ENCODE results near the gene GNG2.
A peak's percentile ranks its signal among the peaks of the same experiment; 100 is the strongest.

The GNG2 gene

DNA sequence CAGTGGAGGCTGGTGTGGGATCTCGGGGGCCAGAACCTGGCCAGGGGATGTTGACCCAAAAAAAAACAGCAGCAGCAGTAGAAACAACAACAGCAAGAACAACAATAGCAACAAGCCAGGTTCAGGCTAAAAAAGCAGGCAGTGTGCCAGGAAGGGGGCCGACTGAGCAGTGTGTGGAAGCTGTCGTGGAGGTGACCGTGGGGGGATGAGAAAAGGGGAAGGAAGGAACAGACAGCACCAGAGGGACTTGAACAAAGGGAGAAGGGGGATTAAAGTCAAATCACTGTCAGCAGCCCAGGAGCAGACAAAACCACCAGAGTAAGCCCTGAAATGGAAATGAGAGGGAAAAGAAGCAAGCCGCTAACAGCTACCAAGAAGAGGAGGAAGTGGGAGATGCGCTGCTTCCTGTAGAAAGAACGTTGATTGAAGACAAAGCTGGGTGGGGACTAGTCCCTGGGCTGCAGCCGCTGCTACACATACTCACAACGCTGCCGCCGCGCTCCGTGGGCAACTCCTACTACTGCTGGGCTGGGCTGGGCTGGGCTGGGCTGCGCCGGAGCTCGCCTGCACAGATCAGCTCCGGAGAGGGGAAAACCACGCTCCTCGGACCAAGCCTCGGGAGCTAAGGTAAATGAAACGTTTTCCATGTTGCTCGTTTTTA, at the start of gene GNG2:
Gene GNG2 (plus strand): TSS at position 449 of the 661 bp plus-strand sequence. CDS start 90,067 bp downstream, outside the sequence.
- no peaks in the 10 kb centered on the region for H3K27me3 Mint-ChIP-seq
- H3K27ac Mint-ChIP-seq = peak within 1 kb of the TSS; percentile 93
- no peaks in the 10 kb centered on the region for H3K36me3 Mint-ChIP-seq
- H3K9me3 Mint-ChIP-seq (ENCODE audit: low read depth) = no peaks in the 10 kb centered on the region
- peak within 1 kb of the TSS; percentile 91 for H3K4me3 Mint-ChIP-seq
- peaks cover 74% of the 10 kb centered on the region for H3K4me1 Mint-ChIP-seq (ENCODE audit: low read depth)

DNA sequence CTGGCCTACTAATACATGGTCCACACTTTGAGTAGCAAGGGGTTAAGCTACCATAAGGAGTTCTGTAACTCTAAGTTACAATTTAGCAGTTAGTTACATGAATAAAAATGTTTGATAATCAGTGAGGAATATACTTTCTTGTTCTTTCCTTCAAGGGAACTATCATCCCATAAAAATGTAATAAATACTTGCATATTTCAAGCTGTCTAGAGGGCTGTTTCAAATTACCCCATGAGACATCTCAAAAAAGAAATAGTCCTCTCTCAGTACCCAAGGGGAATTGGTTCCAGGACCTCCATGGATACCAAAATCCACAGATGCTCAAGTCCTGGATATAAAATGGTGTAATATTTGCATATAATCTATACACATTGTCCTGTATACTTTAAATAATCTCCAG, 48.7 kb upstream of the GNG2 start:
- no peaks in the 10 kb centered on the region for H3K4me1 Mint-ChIP-seq (ENCODE audit: low read depth)
- no peaks in the 10 kb centered on the region for H3K27me3 Mint-ChIP-seq
- no peak overlapping the region for H3K27ac Mint-ChIP-seq
- H3K4me3 Mint-ChIP-seq = no peak overlapping the region
- H3K9me3 Mint-ChIP-seq (ENCODE audit: low read depth) = peaks cover 4% of the 10 kb centered on the region
- H3K36me3 Mint-ChIP-seq = no peaks in the 10 kb centered on the region

DNA sequence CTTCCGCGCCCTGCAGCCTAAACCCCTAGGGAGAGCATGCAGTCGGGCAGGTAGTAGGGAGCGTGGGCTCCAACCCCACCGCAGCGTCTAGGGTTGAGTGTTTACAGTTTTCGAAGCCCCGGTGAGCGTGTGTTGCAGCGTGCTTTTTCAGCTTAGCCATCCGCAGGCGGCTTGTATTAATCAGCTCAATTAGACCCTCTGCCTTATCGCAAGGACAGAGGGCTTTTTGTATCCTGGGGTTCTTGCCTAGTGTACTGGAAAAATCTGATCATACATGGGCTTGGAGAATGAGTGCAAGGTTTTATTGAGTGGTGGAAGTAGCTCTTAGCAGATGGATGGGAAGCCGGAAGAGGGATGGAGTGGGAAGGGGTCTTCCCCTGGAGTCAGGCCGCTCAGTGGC, 44.4 kb upstream of the GNG2 start:
- Mint-ChIP-seq H3K4me3 (no peak overlapping the region), H3K36me3 (no peaks in the 10 kb centered on the region), H3K9me3 (ENCODE audit: low read depth) (no peaks in the 10 kb centered on the region), H3K27ac (no peak overlapping the region), H3K4me1 (ENCODE audit: low read depth) (no peaks in the 10 kb centered on the region), H3K27me3 (no peaks in the 10 kb centered on the region)

DNA sequence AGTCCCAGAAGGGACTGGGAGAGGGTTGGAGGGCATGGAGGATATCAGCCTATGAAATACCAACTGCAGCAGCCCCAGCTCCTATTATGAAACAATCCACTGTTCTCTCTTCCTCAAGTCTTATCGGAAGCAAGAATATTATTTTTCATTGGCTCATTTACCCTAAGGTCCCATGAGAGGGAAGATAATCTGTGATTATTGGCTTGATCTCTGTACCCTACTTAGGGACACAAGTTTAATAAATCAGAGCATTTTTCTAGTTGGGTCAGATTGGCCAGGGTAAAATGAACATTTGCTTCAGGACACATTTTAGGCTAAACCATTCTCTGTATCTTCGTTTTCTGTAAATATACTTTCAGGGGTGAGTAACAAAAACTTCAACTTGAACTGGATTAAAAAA, 43.1 kb upstream of the GNG2 start:
- H3K4me1 Mint-ChIP-seq (ENCODE audit: low read depth) = no peaks in the 10 kb centered on the region
- H3K9me3 Mint-ChIP-seq (ENCODE audit: low read depth) = no peaks in the 10 kb centered on the region

DNA sequence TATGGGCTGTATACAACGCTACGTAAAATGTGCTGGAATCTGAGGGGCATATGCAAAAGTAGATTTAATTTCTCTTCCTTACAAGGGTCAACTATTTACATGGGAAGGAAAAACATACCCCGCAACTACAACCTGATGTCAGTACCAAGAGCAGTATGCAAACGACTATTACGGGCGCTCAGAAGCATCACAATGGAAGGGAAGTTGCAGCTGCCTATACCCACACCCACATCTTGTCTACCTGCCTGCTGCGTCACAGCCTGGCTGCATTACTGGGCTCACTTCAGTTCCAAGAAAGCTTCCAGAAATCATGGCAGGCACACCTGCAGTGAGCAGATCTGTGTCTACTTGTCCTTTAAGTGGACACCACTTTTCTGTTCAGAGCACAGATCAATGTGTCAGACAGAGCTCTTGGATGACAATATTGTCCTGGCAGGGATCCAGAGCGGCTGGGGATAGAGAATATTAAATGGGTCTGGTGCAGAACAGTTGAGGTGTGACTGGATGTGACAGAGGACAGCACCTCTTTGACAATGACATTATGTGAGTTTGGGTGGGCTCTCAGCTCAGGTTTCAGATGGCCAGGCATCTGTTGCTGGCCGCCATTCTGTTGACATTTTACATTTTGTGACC, 41.5 kb upstream of the GNG2 start:
- no peaks in the 10 kb centered on the region for H3K27me3 Mint-ChIP-seq
- no peaks in the 10 kb centered on the region for H3K36me3 Mint-ChIP-seq
- H3K4me1 Mint-ChIP-seq (ENCODE audit: low read depth) = no peaks in the 10 kb centered on the region
- no peaks in the 10 kb centered on the region for H3K9me3 Mint-ChIP-seq (ENCODE audit: low read depth)
- H3K27ac Mint-ChIP-seq = no peak overlapping the region
- no peak overlapping the region for H3K4me3 Mint-ChIP-seq

More for the DNA sequence above, 43.1 kb upstream of the GNG2 start:
- Mint-ChIP-seq H3K36me3 (no peaks in the 10 kb centered on the region), H3K27ac (no peak overlapping the region), H3K4me3 (no peak overlapping the region), H3K27me3 (no peaks in the 10 kb centered on the region)

DNA sequence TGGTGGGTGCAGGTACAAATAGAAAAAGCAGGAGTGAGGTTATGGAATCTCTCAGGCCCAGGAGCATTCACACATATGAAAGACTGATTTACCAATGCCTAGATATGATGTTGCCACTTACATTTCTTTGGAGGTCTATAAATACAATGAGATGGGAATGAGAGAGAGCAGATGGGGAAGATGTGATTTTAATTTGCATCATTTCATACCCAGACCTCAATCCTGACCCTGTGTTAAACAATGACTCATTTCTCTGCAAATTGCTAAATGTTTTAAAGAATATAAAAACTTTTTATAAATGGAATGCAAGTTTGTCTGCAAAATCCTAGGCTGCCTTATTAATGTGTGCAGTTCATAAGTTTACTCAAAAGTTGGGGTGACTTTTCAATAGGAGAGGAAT, 38.6 kb upstream of the GNG2 start:
- Mint-ChIP-seq H3K27ac (no peak overlapping the region), H3K27me3 (no peaks in the 10 kb centered on the region), H3K36me3 (no peaks in the 10 kb centered on the region), H3K9me3 (ENCODE audit: low read depth) (no peaks in the 10 kb centered on the region), H3K4me1 (ENCODE audit: low read depth) (no peaks in the 10 kb centered on the region), H3K4me3 (no peak overlapping the region)

DNA sequence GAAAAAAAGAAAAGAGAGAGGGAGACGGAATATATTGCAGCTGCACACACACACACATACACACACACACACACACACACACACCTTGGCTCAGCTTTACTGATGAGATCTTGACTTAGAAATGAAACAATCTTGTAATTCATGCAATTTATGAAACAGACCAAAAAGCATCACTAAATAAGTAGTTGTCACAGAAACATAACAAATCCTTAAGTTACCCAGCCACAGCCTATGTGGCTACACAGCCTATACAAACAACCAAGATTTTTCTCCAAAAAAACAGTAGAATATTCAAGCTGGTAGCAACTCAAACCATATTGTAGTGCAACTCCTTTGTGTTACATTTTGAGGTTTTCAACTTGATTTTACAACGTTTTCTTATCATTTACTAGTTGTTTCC, 37.9 kb upstream of the GNG2 start:
- Mint-ChIP-seq H3K27me3 (no peaks in the 10 kb centered on the region), H3K4me1 (ENCODE audit: low read depth) (no peaks in the 10 kb centered on the region), H3K36me3 (no peaks in the 10 kb centered on the region), H3K27ac (no peak overlapping the region), H3K4me3 (no peak overlapping the region), H3K9me3 (ENCODE audit: low read depth) (no peaks in the 10 kb centered on the region)

DNA sequence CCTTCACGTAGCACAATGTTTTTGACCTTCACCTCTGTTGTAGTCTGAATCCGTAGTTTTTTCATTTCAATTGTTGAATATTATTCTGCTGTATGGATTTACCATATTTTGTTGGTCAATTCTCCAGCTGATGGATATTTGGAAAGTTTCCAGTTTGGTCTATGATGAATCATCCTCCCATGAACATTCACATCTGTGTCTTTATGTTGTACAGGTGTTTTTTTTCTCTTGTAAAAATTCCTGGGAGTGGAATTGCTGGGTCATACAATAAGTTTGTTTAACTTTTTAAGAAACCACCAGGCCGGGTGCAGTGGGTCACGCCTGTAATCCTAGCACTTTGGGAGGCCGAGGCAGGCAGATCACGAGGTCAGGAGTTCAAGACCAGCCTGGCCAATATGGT, 36.7 kb upstream of the GNG2 start:
- Mint-ChIP-seq H3K9me3 (ENCODE audit: low read depth) (no peaks in the 10 kb centered on the region), H3K27ac (no peak overlapping the region), H3K27me3 (no peaks in the 10 kb centered on the region)

DNA sequence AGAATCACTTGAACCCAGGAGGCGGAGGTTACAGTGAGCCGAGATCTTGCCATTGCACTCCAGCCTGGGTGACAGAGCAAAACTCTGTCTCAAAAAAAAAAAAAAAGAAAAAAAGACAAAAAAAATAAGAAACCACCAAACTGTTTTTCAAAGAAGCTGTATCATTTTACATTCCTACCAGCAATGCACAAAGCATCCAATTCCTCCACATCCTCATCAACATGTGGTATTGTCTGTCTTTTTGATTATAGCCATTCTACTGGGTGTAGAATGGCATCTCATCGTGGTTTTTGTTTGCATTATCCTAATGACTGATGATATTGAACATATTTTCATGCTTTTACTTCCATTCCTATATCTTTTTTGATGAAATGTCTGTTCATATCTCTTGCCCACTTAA, 36.2 kb upstream of the GNG2 start:
- no peaks in the 10 kb centered on the region for H3K4me1 Mint-ChIP-seq (ENCODE audit: low read depth)
- no peaks in the 10 kb centered on the region for H3K27me3 Mint-ChIP-seq
- no peak overlapping the region for H3K27ac Mint-ChIP-seq
- no peak overlapping the region for H3K4me3 Mint-ChIP-seq
- H3K9me3 Mint-ChIP-seq (ENCODE audit: low read depth) = no peaks in the 10 kb centered on the region
- no peaks in the 10 kb centered on the region for H3K36me3 Mint-ChIP-seq

More for the DNA sequence above, 36.7 kb upstream of the GNG2 start:
- H3K36me3 Mint-ChIP-seq = no peaks in the 10 kb centered on the region
- H3K4me1 Mint-ChIP-seq (ENCODE audit: low read depth) = no peaks in the 10 kb centered on the region
- no peak overlapping the region for H3K4me3 Mint-ChIP-seq

DNA sequence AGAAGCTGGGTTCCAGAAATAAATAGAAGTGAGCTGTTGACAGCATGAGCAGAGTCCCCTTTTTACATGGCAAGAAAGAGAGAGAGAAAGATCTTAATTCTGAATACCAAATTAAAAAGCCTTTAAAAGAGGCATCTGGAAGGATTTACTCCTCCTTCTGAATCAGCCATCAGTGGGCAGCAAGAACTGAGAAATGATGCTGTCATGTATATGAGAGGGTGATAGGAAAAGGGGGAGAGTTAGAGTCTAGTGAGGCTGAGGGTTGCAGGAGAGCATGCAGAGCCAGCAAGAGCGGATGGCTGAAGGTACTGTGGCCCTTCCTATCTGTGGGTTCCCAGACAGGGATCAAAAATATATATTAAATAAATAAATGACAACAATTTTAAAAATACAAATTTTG, 34.5 kb upstream of the GNG2 start:
- Mint-ChIP-seq H3K27ac (no peak overlapping the region), H3K27me3 (no peaks in the 10 kb centered on the region), H3K4me3 (no peak overlapping the region), H3K36me3 (no peaks in the 10 kb centered on the region), H3K4me1 (ENCODE audit: low read depth) (no peaks in the 10 kb centered on the region), H3K9me3 (ENCODE audit: low read depth) (no peaks in the 10 kb centered on the region)

DNA sequence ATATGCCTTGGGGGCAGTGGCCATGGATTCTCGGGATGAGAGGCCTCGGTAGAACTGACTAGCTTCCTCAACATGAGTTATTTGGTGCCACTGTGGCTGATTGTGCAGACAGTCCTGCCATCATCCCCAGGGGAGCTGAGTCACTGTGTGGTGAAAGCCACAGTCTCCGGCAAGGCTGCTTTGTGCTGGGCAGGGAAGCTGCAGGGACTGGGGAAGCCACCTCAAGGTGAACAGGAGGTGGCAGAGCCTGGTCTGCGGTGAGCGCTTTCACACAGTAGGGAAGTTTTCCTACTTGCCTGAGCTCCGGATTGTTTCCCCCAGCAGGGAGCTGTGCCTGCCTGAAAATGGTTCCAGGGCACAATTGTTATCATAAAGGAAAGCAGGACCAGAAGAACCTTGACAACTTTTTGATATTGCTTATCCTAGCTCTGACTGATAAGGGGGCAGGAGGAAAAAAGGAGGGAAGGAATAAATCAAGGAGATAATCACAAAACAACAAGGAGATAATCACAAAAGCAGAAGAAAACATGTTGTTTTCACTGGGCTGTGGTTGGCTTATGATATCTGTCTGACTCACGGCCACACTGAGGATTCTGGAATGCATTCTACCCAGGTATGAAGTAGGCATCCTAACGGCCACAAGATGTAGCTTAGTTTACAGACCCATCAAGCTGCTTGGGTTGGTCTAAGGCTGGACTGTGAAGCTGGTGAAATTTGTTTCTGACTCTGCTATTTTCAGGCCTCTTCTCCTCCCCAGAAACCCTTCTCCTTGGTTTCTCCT, 32.2 kb upstream of the GNG2 start:
- Mint-ChIP-seq H3K4me3 (peak overlapping the region; percentile 17), H3K4me1 (ENCODE audit: low read depth) (no peaks in the 10 kb centered on the region), H3K9me3 (ENCODE audit: low read depth) (peaks cover 9% of the 10 kb centered on the region), H3K27ac (no peak overlapping the region), H3K27me3 (no peaks in the 10 kb centered on the region), H3K36me3 (peaks cover 6% of the 10 kb centered on the region)

DNA sequence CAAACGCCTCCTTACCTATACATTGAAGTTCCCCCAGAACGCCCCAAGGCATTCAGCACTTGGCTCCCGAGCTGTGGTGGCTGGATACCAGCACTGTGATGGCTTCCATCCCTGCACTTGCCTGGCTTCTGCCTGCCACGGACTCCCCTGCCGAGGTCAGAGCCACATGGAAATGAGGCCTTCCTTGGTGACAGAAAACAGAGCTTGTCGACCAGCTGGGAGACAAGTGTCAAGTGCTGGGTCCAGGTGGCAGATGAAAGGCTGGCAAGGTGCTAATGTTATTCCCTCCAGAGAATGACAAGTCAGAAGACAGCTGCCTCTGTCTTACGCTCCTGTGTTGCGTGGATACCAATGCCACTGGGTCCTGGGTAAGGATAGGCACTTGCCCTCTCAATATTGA, 26.2 kb upstream of the GNG2 start:
- Mint-ChIP-seq H3K9me3 (ENCODE audit: low read depth) (peaks cover 9% of the 10 kb centered on the region), H3K36me3 (peaks cover 6% of the 10 kb centered on the region), H3K4me1 (ENCODE audit: low read depth) (no peaks in the 10 kb centered on the region), H3K4me3 (no peak overlapping the region), H3K27ac (no peak overlapping the region), H3K27me3 (no peaks in the 10 kb centered on the region)

DNA sequence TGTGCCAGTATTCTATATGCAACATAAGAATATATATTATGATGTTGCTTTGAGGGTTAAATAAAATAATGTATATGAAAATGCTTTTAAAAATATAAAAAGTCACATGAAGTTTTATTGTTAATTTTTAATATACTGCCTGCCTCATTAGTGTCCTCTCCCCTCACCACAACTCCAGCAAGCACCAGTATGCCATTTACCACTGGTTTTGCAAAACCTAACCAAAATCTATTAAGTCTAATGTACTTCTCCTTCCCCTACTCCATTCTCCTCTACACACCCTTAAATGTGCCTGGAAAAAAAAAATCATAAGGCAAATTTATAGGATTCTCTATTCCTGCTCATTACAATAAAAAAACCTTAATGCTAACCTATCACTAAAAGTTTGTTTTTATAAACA, 24.0 kb upstream of the GNG2 start:
- Mint-ChIP-seq H3K4me1 (ENCODE audit: low read depth) (no peaks in the 10 kb centered on the region), H3K27ac (no peak overlapping the region), H3K27me3 (no peaks in the 10 kb centered on the region), H3K36me3 (peaks cover 6% of the 10 kb centered on the region), H3K9me3 (ENCODE audit: low read depth) (peaks cover 9% of the 10 kb centered on the region), H3K4me3 (no peak overlapping the region)

DNA sequence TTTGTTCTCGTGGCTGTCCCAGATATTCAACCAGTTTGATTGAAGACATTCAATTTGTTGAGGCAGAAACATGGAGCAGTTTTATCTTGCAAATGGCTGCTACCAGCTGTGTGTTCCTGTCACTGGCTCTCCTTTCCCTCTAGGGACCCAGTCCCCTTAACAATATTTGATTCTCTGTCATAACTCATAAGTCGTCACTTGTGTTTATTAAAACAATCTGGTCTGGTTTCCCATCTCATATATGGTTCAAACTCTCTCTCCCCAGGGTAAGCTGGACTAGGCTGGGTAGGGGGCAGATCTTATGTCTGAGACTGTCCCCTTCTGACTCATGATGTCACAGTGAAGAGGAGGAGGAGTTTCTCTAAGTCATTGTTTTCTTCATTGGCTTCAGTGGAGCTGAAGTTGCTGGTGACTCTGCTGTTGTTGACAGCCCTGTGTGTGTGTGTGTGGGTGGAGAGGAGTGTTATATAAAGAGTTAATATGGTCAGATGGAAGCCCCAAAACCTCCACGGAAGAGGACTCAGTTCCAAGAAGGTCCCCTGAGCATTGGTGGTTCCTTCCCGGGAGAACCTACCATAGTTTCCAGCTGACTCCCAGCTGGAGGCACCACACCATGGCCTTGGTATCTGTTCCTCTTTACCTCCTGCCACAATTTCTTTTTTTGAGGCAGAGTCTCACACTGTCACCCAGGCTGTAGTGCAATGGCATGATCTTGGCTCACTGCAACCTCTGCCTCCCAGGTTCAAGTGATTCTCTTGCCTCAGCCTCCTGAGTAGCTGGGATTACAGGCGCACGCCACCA, 16.1 kb upstream of the GNG2 start:
- Mint-ChIP-seq H3K27ac (peak overlapping the region; percentile 70), H3K36me3 (peaks cover 11% of the 10 kb centered on the region), H3K4me1 (ENCODE audit: low read depth) (peaks cover 49% of the 10 kb centered on the region)

DNA sequence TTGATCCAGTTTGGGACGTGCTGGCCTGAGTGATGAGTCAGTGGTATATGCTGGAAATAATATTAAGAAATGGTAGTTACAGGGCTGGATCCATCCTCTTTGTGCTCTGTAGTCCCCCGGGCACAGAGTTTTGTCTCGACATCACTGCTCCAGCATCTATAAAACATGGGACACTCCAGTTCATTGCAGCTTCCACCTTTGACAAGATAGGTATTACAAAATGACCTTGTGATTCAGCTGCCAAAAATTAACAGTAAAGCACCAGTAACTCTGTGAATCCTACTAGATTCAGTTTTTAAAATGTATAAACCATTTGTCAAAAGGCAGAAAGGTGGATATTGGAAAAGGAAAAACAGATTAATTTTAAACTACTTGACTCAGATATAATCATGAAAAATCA, 14.6 kb upstream of the GNG2 start:
- H3K27me3 Mint-ChIP-seq = no peaks in the 10 kb centered on the region
- peaks cover 62% of the 10 kb centered on the region for H3K4me1 Mint-ChIP-seq (ENCODE audit: low read depth)
- H3K36me3 Mint-ChIP-seq = peaks cover 13% of the 10 kb centered on the region
- peak overlapping the region; percentile 65 for H3K4me3 Mint-ChIP-seq
- H3K9me3 Mint-ChIP-seq (ENCODE audit: low read depth) = peaks cover 16% of the 10 kb centered on the region
- peak overlapping the region; percentile 97 for H3K27ac Mint-ChIP-seq

More for the DNA sequence above, 16.1 kb upstream of the GNG2 start:
- Mint-ChIP-seq H3K27me3 (no peaks in the 10 kb centered on the region), H3K9me3 (ENCODE audit: low read depth) (peaks cover 10% of the 10 kb centered on the region), H3K4me3 (peak overlapping the region; percentile 36)

All from activated naive CD8-positive, alpha-beta T cell (primary cell).